Activated CD4-positive, alpha-beta T cell treated with anti-CD3 and anti-CD28 coated beads, Interleukin-2, amount 50 U/mL, for 24 hours (primary cell): ENCODE data around the gene ZDHHC13.

ENCODE experiments used
- DNase-seq, 2 donors: peaks; one replicate each; pipeline ENCODE4 v3.0.0-alpha.2; 2020; ENCODE audit warnings: low read depth in 1 of 2, low spot score in 1 of 2

Gene ZDHHC13

DNA sequence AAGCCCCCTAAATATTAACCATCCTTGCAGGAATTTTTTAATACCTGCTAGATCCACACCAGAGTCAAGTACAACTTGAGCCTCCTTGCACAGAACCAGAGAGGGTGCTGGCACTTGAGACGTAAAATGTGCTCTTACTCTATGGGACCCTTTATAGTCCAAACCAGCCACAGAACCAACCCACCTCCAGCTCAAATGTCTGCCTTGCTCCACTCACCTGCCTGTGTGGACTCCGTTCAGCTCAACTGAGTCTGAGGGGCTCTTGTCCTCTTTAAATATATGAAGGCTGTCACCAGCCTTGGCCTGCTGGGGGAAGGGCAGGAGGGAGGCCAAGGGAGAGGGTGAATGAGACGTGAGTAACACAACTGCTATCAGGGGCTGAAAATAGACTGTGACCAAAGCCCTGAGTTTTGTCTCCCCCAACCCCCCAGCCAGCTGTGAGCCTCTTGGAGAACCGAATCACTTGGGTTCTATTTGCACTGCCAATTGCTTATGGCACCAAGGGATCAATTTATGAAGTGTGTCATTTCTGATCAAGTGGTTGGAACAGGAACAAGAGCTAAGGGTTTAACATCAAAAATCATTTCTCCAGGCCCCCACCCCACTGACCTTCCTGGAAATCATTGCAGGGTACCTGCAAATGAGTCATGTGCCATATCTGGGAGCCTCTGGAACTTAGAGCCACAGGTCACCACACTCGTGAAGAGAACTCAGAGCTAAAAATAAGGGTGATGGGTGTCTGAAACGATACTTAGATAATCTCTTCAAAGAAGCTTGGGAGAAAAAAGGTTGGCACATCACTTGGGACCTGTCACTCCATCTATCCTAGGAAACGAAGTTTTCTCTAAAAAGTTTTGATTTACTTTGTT, 85.0 kb downstream of the ZDHHC13 start, which contains the start of gene CSRP3:
TSS of gene CSRP3 (minus strand) at position 247 of the 869 bp plus-strand sequence. CDS start 9,535 bp downstream, outside the sequence.
- DNase-seq, result no peak

GRCh38 chr11:19204836-19205235, 87.9 kb downstream of the ZDHHC13 start:
- no peak for DNase-seq

DNA sequence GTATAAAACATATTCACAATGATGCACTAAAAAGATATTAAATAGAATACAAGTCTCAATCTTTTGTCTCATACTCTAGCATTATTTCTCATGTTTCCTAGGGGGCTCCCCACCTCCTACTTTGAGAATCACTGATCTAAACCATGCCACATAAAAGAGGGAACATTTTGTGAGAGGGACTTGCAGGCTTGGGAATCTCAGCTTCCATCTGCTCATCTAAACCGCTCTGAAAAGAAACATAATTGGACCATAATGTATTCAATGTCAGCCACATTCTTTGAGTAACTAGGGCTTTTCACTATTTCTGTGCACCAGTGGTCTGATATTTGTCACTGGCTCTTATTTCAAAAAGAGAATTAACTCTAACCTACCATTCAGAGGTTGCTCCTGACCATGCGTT, 91.2 kb downstream of the ZDHHC13 start:
- DNase-seq, result no peak

GRCh38 chr11:19208959-19209546, 92.1 kb downstream of the ZDHHC13 start:
- no peak for DNase-seq

DNA sequence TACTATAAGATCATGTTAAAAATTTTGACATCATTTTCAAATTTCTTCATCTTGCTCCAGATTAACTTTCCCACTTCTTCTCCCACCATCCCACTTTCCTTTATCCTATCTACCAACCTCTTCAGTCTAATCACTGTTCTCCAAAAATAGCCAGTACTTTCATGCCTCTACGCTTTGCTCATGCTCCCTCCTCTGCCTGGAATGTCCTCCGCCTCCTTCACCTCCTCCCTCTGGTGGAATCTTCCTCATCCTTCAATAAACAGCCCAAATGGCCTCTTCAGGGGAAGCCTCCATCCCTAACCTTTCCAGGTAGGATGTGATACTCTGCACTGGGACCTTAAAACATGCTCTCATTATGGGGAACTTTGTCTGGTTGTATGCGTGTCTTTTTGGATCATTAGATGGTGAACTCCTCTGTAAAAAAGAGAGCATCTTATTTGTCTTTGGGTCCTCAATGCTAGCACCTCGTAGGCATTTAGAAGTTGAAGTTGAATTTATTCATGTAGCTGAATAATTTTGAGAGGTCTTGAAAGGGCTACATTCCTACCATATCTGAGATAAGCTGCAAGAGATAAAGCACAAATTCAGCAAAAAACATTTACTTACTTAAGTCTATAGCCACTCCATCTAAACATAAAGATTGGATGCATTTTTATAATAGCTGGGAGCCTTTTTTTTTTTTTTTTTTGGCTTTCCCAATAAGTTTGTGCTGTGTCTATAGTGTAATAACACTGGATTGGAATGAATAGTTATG, 92.8 kb downstream of the ZDHHC13 start:
- no peak for DNase-seq

DNA sequence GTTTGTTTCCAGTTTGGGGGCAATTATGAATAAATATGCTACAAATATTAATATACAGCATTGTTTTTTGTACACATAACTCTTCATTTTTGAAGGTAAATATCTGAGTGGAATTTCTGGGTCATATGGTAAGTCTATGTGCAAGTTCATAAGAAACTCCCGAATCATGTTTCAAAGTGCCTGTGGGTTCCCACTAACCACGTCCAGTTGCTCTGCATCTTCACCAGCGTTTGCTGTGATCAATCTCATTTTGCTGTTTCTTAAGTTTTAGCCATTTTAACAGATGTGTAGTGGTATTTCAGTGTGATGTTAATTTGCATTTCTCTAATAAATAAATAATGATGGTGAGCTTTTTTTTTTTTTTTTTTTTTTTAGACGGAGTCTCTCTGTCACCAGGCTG, 99.1 kb downstream of the ZDHHC13 start:
- no peak for DNase-seq

DNA sequence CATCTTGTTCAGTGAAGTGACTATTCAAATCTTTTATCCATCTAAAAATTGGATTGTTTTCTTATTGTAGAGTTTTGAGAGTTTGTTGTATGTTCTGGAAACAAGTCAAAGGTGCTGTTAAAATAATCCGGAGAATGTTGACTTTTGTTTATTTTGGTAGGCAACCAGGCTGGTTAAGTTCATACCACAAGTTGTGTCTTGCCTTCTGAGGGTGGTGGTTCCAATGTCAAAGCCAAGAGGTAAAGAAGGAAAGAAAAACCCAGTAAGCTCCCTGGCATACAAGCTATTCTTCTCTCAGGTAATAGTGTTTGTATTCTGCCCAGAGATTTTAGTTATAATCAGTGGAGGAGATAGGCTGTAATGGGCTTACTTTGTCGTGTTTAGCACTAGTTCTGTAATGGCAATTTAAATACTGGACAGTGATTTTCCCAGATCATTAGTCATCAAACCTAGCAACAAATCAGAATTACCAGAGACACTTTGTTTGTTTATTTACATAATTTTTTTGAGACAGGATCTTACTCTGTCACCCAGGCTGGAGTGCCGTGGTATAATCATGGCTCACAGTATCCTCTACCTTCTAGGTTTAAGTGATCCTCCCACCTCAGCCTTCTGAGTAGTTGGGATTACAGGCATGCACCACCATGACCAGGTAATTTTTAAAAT, 99.9 kb downstream of the ZDHHC13 start:
- DNase-seq, result no peak

GRCh38 chr11:19218216-19218615, 101.2 kb downstream of the ZDHHC13 start:
- no peak for DNase-seq

GRCh38 chr11:19218786-19219460, 102.0 kb downstream of the ZDHHC13 start:
- no peak for DNase-seq

DNA sequence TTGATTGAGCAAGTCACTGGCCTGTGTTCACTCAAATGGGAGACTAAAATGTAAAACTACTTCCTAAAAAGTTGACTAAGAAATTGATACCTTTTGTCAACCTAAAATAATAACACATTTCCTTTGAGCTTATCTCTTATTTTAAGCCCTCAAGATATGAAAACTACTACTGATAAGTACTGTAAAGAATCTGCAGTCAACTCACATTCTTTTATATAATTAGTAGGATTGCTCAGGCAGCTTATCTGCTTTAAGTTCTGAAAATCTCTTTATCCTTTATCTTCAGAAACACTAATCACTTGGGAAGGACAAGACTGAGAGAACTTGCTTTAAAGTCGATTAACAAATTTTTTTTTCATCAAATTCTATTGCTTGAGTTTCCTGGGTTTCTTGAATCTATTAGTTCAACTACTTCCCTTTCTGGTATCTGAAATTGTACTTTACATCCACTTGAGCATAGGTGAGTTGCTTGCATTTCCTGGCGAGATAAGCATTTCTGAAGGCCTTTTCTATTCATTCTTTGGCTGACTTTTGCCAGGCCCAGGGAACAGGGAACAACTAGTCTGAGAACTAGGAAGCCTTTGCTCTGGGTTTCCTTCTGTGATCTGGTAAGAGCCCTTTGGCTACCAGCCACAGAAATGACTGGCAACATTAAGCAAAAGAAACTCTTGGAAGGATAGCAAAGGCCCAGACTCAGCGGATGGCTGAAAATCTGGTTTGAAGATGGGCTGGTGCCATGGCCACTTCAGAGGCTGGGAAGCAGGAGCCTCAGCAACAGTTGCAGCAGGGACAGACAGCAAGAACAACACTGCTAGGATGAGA, 104.1 kb downstream of the ZDHHC13 start:
- no peak for DNase-seq

DNA sequence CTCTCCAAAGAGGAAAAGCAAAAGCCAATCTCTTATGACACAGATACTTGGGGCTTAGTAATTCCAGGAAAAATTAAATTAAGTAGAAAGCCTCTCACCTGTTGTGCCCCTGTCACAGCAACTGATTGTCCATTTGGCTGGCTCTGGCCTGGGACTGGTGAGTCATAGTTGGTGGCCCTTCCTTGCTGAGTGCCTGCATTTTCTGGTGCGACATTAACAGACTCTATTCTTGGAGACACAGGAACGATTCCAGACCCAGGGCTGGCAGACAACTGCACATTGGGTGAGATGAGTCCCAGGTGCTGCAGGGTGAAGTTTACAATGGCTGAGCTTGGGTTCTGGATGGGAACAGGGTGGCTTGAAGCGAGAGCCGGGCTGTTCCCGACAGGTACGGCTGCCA, 108.2 kb downstream of the ZDHHC13 start:
- DNase-seq, result no peak

DNA sequence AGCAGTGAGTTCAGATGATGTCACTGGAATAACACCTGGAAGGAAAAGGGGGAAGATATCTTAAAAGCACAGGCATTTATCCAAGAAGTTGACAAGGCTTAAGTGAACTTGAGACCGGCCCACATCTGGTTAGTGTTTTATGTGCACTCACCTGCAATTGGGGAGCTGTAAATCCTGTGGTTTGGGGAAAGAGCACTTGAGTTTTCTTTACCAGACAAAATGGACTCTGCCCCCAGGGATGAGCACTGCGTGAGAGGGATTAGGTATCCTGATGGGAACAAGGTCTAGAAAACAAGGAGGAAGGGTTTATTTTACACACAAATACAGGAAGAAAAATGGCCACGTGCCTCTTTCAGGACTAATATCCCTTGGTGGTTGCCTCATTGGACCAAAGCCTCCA, 108.6 kb downstream of the ZDHHC13 start:
- no peak for DNase-seq
